Esophagus muscularis mucosa (tissue), 4 donors: ENCODE data around the gene ACER3. TPM values are rescaled to one million over a fixed set of nuclear protein-coding genes. Genes with fewer than 3 reads are reported as not detected.

Experiments used
- DNase-seq: peaks from one replicate; pipeline ENCODE4 v3.0.0-alpha.2; 2017; ENCODE audit errors: extremely low spot score
- H3K27ac ChIP-seq, 4 donors: fragments of 200-600 bp; sonication (generic); replicated peaks in 1 of 4; 1 replicate in 3 of 4; 2 replicates in 1 of 4; pipeline ENCODE4 v1.5.1; 2016 to 2019; ENCODE audit warnings: mild to moderate bottlenecking in 1 of 4
- H3K27me3 ChIP-seq, 4 donors: fragments of 200-600 bp; sonication (generic); one replicate each; pipeline versions ENCODE4 v1.5.1 to v1.6.0; 2016 to 2019
- H3K36me3 ChIP-seq, 4 donors: fragments of 200-600 bp; sonication (generic); one replicate each; pipeline ENCODE4 v1.5.1; 2016 to 2019
- H3K4me1 ChIP-seq, 4 donors: fragments of 200-600 bp; sonication (generic); one replicate each; pipeline ENCODE4 v1.5.1; 2016 to 2019
- H3K4me3 ChIP-seq, 4 donors: fragments of 200-600 bp; sonication (generic); 1 replicate in 2 of 4; 2 replicates in 2 of 4; pipeline ENCODE4 v1.5.1; 2016 to 2019; ENCODE audit warnings: mild to moderate bottlenecking in 4 of 4, moderate library complexity in 1 of 4
- H3K9me3 ChIP-seq, 4 donors: fragments of 200-600 bp; sonication (generic); 1 replicate in 3 of 4; 2 replicates in 1 of 4; pipeline ENCODE4 v1.5.1; 2016 to 2019
- CTCF ChIP-seq, 3 experiments: fragments of 200-600 bp in 2 of 3; fragments of 450-650 bp in 1 of 3; sonication (generic) in 2 of 3; IDR thresholded peaks; one replicate each; pipeline ENCODE4 v1.5.1; 2017 to 2019; ENCODE audit warnings: antibody characterized with exemption in 3 of 3, mild to moderate bottlenecking in 2 of 3, moderate library complexity in 1 of 3
- EP300 ChIP-seq: sonication (generic); formaldehyde crosslinking; IDR thresholded peaks from one replicate; pipeline ENCODE4 v1.6.1; 2017; ENCODE audit warnings: antibody characterized with exemption
- POLR2A ChIP-seq: fragments of 450-650 bp; IDR thresholded peaks from one replicate; pipeline ENCODE4 v1.6.1; 2017; ENCODE audit warnings: antibody characterized with exemption, moderate library complexity, mild to moderate bottlenecking, low read depth
- POLR2AphosphoS5 ChIP-seq, 2 donors: sonication (generic); formaldehyde crosslinking; IDR thresholded peaks; one replicate each; pipeline ENCODE4 v1.6.1; 2017; ENCODE audit warnings: antibody characterized with exemption in 2 of 2
- WGBS: methylation state at CpG from one replicate; pipeline ENCODE4 v1.1.5; 2018; 5-methylcytosine and 5-hydroxymethylcytosine counted together
- intact Hi-C: fragments of 100-400 bp; cut with DNase I; formaldehyde crosslinking; loops from one replicate; pipeline ENCODE4 v1.15.1; 2023
- total RNA-seq, 4 donors: library from RNA; depleted of rRNA; stranded (reverse); fragments of >200 nt; gene quantifications; one replicate each; pipeline versions ENCODE4 v1.1.0 to v1.2.1, GENCODE V29; 2016

Gene ACER3
- total RNA-seq, 4 donors from 2014 or later, result 10.5 to 12.8 (median 11.2) TPM

GRCh38 chr11:76919467-76919866 lies 58.7 kb downstream of the ACER3 start:
- intact Hi-C loops, result loop anchor here (2.0 kb wide), 2 partner anchors 113 to 185 kb away; no protein-coding TSS in a partner anchor
- Histone ChIP-seq H3K9me3 (no peaks in the 10 kb centered on the region), H3K27me3 (no peaks in the 10 kb centered on the region), H3K36me3 (no peaks in the 10 kb centered on the region), H3K27ac (no peak overlapping the region), H3K4me3 (no peak overlapping the region), H3K4me1 (peaks cover 12 to 15% (median 14%) of the 10 kb centered on the region in 4 donors)
- DNase-seq, result no peak
- TF ChIP-seq EP300 (no peak), POLR2AphosphoS5 (IDR thresholded peaks at IDR 0.05) (no peak)
- WGBS, result 65% methylated on average over 1 of the region's 1 CpG

GRCh38 chr11:76919887-76920746 lies 59.4 kb downstream of the ACER3 start:
- Histone ChIP-seq H3K27ac (no peak overlapping the region), H3K4me3 (no peak overlapping the region), H3K27me3 (no peaks in the 10 kb centered on the region), H3K4me1 (peaks cover 12 to 15% (median 14%) of the 10 kb centered on the region in 4 donors), H3K9me3 (no peaks in the 10 kb centered on the region), H3K36me3 (no peaks in the 10 kb centered on the region)
- 50% methylated on average over 6 of the region's 7 CpGs for WGBS
- intact Hi-C loops, result loop anchor here (2.0 to 5.0 kb wide), 3 partner anchors 113 to 185 kb away; no protein-coding TSS in a partner anchor
- DNase-seq, result no peak
- TF ChIP-seq EP300 (no peak), POLR2AphosphoS5 (IDR thresholded peaks at IDR 0.05) (no peak), CTCF (IDR thresholded peaks at IDR 0.05) (peak; percentile 71 to 88 (median 74)), POLR2A (no peak)

GRCh38 chr11:76927160-76927559 lies 66.4 kb downstream of the ACER3 start:
- no peaks in the 10 kb centered on the region for H3K4me1 ChIP-seq
- 95% methylated on average over 5 of the region's 5 CpGs for WGBS
- TF ChIP-seq CTCF (IDR thresholded peaks at IDR 0.05) (no peak), POLR2AphosphoS5 (IDR thresholded peaks at IDR 0.05) (no peak), EP300 (no peak), POLR2A (no peak)

GRCh38 chr11:76935042-76935441 lies 74.3 kb downstream of the ACER3 start:
- no peak overlapping the region for H3K4me3 ChIP-seq
- intact Hi-C loops, result no loop called here
- TF ChIP-seq CTCF (IDR thresholded peaks at IDR 0.05) (no peak), EP300 (no peak), POLR2A (no peak), POLR2AphosphoS5 (IDR thresholded peaks at IDR 0.05) (no peak)

More at GRCh38 chr11:76927160-76927559, 66.4 kb downstream of the ACER3 start:
- no peak for DNase-seq
- intact Hi-C loops, result no loop called here
- Histone ChIP-seq H3K36me3 (peaks cover 0 to 5% (median 0%) of the 10 kb centered on the region in 4 donors), H3K27ac (no peak overlapping the region), H3K9me3 (no peaks in the 10 kb centered on the region), H3K4me3 (no peak overlapping the region), H3K27me3 (no peaks in the 10 kb centered on the region)

GRCh38 chr11:76939219-76939631 lies 78.5 kb downstream of the ACER3 start:
- H3K36me3 ChIP-seq, result peaks cover 0 to 6% (median 2%) of the 10 kb centered on the region in 4 donors
- TF ChIP-seq EP300 (no peak), CTCF (IDR thresholded peaks at IDR 0.05) (no peak), POLR2AphosphoS5 (IDR thresholded peaks at IDR 0.05) (no peak), POLR2A (no peak)
- intact Hi-C loops, result no loop called here
- H3K4me3 ChIP-seq, result no peak overlapping the region
- H3K9me3 ChIP-seq, result peaks cover 0 to 16% (median 11%) of the 10 kb centered on the region in 4 donors
- H3K27me3 ChIP-seq, result no peaks in the 10 kb centered on the region
- WGBS, result 88% methylated on average over 2 of the region's 2 CpGs
- H3K27ac ChIP-seq, result no peak overlapping the region
- no peak for DNase-seq
- no peaks in the 10 kb centered on the region for H3K4me1 ChIP-seq

More at GRCh38 chr11:76935042-76935441, 74.3 kb downstream of the ACER3 start:
- no peak overlapping the region for H3K27ac ChIP-seq
- 64% methylated on average over 3 of the region's 3 CpGs for WGBS
- peaks cover 0 to 12% (median 10%) of the 10 kb centered on the region in 4 donors for H3K9me3 ChIP-seq
- no peaks in the 10 kb centered on the region for H3K4me1 ChIP-seq
- no peaks in the 10 kb centered on the region for H3K27me3 ChIP-seq
- H3K36me3 ChIP-seq, result peaks cover 0 to 6% (median 2%) of the 10 kb centered on the region in 4 donors
- no peak for DNase-seq
